GM12892 (cell line): ENCODE data around the gene AUH.

Experiments
- POLR2AphosphoS5 ChIP-seq: IDR thresholded peaks from 2 replicates; pipeline ENCODE4 v1.6.1; 2011; ENCODE audit warnings: low read depth, low read length, control low read depth
- TAF1 ChIP-seq: IDR thresholded peaks from 2 replicates; pipeline ENCODE4 v1.6.1; 2011; ENCODE audit warnings: low read depth, mild to moderate bottlenecking, control low read depth, low read length, borderline replicate concordance

DNA sequence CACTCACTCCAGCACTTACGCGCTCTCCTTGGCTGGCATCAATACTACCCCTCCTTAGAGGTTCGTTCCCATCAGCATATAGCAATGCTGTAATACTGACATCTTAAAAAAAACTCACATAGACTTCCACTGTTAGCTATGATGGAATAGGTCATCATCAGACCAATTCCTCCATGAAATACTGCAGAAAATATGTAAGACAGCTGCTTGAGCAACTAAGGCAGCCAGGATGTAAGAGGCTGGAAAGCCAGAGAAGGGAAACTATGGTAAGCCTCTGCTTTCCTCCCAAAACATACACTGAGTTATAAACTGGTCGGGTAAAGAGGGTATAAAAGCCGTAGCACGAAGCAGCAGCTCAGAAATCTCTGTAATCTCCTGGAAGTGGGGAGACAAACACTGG is 33.5 kb downstream of the AUH start:
- TF ChIP-seq POLR2AphosphoS5 (no peak), TAF1 (no peak)
